Fibroblast of mammary gland (primary cell): ENCODE measurements around the gene SPANXN4.

Experiments
- DNase-seq: peaks from one replicate; pipeline ENCODE4 v3.0.0-alpha.2; 2010; ENCODE audit warnings: low read depth
- H3K4me3 ChIP-seq: 2 replicates; pipeline ENCODE4 v1.5.1; 2011; ENCODE audit warnings: low read depth, mild to moderate bottlenecking, low read length, moderate library complexity; ENCODE audit not compliant: control insufficient read depth
- CTCF ChIP-seq: conservative IDR thresholded peaks from 2 replicates; pipeline ENCODE4 v1.5.1; 2011; ENCODE audit warnings: low read depth, low read length, inconsistent platforms; ENCODE audit not compliant: control insufficient read depth, insufficient read depth

SPANXN4 gene

DNA sequence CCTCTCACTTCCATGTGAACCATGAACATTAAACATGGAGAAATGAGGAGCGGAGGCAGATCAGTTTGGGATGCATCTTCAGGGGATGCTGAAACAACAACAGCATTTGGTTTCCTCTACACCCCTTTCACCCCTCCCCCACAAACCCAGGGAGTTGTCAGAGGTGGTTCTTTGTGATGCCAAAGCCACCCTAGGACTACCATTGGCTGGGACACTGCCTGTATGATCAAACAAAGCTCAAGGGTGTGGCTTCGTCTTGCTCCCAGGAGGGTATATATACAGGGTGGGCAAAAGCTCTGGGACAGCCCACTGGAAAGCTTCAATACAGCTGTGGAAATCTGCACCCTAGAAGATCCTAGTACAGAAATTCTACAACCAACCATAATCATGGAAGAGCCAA is at the start of gene SPANXN4:
SPANXN4 (plus strand) TSS at position 301 of the 400 bp plus-strand sequence; CDS start at position 388, 87 bp downstream.
- no peak within 1 kb of the TSS for H3K4me3 ChIP-seq
- DNase-seq: no peak
- no peak for TF ChIP-seq CTCF

GRCh38 chrX:142977128-142977914 is 48.4 kb upstream of the SPANXN4 start:
- no peak for DNase-seq
- no peak overlapping the region for H3K4me3 ChIP-seq
- TF ChIP-seq CTCF: no peak

- no peak overlapping the region for H3K4me3 ChIP-seq
- TF ChIP-seq CTCF: no peak
Observed at GRCh38 chrX:142978130-142978684, 47.5 kb upstream of the SPANXN4 start.

GRCh38 chrX:142982679-142983078 is 43.0 kb upstream of the SPANXN4 start:
- no peak for TF ChIP-seq CTCF
- no peak overlapping the region for H3K4me3 ChIP-seq
- no peak for DNase-seq

More at GRCh38 chrX:142978130-142978684, 47.5 kb upstream of the SPANXN4 start:
- DNase-seq: no peak

- no peak for TF ChIP-seq CTCF
- no peak for DNase-seq
- no peak overlapping the region for H3K4me3 ChIP-seq
Observed at GRCh38 chrX:142994988-142995387, 30.7 kb upstream of the SPANXN4 start.

- TF ChIP-seq CTCF: no peak
- no peak overlapping the region for H3K4me3 ChIP-seq
Observed at GRCh38 chrX:142998447-142999198, 27.1 kb upstream of the SPANXN4 start.

More at GRCh38 chrX:142998447-142999198, 27.1 kb upstream of the SPANXN4 start:
- peak; percentile 1 for DNase-seq
